NB4 (cell line): ENCODE data around the gene ANGEL2.

ENCODE experiments used
- DNase-seq: peaks from one replicate; pipeline ENCODE4 v3.0.0; 2010; ENCODE audit warnings: low read depth
- H3K4me3 ChIP-seq: one replicate; pipeline ENCODE4 v1.5.1; 2011; ENCODE audit warnings: mild to moderate bottlenecking, low read depth, low read length, moderate library complexity
- MYC ChIP-seq: IDR thresholded peaks from 2 replicates; pipeline ENCODE4 v1.6.1; 2011; ENCODE audit warnings: low read depth, low read length
- POLR2A ChIP-seq: IDR thresholded peaks from 2 replicates; pipeline ENCODE4 v1.6.1; 2011; ENCODE audit warnings: mild to moderate bottlenecking; ENCODE audit not compliant: insufficient read length; ENCODE audit errors: extremely low read depth
- TF ChIP-seq, protein P1 (sequence below): IDR thresholded peaks from one replicate; pipeline ENCODE4 v1.5.1; 2012; ENCODE audit warnings: low read depth, low read length
- TF ChIP-seq, protein P2 (sequence below): IDR thresholded peaks from 2 replicates; pipeline ENCODE4 v1.6.1; 2011; ENCODE audit warnings: low read depth, low read length

The ANGEL2 gene

DNA sequence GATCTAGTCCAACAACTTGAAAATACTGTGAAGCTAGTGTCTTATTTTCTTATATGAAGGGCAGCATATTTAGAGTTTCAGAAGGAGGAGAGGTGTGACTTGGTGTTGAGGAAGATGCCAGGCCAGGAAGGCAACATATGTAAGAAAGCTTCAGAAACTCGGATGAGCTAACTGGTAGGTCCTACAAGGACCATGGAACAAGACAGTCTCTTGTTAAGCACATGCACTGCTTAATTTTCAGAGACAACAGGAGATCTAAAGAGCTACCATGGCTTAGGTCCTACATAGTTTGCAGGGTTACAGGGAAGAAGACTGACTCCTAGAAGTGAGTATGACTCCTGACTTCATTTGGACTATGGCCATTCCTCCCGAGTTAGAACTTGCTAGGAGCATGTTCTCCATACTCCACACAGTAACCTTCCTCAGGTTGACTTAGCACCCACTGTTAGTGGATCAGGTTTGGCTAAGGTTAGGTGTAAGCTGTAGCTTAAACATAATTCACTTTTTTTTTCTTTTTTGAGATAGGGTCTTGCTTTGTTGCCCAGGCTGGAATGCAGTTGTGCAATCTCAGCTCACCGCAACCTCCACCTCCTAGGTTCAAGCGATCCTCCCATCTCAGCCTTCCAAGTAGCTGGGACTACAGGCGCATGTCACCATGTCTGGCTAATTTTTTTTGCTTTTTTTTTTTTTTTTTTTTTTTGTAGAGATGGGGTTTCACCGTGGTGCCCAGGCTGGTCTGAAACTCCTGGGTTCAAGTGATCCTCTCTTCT lies 31.0 kb downstream of the ANGEL2 start:
- no peak for DNase-seq
- no peak overlapping the region for H3K4me3 ChIP-seq
- no peak for TF ChIP-seq POLR2A
- TF ChIP-seq, protein P1, sequence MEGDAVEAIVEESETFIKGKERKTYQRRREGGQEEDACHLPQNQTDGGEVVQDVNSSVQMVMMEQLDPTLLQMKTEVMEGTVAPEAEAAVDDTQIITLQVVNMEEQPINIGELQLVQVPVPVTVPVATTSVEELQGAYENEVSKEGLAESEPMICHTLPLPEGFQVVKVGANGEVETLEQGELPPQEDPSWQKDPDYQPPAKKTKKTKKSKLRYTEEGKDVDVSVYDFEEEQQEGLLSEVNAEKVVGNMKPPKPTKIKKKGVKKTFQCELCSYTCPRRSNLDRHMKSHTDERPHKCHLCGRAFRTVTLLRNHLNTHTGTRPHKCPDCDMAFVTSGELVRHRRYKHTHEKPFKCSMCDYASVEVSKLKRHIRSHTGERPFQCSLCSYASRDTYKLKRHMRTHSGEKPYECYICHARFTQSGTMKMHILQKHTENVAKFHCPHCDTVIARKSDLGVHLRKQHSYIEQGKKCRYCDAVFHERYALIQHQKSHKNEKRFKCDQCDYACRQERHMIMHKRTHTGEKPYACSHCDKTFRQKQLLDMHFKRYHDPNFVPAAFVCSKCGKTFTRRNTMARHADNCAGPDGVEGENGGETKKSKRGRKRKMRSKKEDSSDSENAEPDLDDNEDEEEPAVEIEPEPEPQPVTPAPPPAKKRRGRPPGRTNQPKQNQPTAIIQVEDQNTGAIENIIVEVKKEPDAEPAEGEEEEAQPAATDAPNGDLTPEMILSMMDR = no peak
- TF ChIP-seq, protein P2, sequence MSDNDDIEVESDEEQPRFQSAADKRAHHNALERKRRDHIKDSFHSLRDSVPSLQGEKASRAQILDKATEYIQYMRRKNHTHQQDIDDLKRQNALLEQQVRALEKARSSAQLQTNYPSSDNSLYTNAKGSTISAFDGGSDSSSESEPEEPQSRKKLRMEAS = no peak
- TF ChIP-seq MYC = no peak

DNA sequence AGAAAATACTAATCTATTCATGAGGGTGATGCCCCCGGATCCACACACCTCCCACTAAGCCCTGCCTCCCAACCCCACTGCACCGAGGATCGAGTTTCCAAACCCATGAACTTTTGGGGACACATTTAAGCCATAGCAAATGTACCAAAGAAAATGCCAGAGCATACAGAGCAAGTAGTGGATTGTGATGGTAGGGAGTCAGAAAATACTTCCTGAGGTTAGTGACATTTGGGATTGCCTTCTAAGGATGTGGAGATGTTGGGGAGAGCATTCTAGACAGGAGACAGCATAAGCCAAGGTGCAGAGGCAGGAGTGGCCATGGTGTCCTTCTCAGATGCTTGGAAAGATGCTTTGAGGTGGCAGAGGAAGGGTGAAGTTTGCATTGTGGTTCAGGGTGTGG lies 32.2 kb downstream of the ANGEL2 start:
- no peak overlapping the region for H3K4me3 ChIP-seq
- TF ChIP-seq POLR2A (no peak), MYC (no peak)
- TF ChIP-seq, protein P1 = no peak
- TF ChIP-seq, protein P2 = no peak
- DNase-seq = no peak

DNA sequence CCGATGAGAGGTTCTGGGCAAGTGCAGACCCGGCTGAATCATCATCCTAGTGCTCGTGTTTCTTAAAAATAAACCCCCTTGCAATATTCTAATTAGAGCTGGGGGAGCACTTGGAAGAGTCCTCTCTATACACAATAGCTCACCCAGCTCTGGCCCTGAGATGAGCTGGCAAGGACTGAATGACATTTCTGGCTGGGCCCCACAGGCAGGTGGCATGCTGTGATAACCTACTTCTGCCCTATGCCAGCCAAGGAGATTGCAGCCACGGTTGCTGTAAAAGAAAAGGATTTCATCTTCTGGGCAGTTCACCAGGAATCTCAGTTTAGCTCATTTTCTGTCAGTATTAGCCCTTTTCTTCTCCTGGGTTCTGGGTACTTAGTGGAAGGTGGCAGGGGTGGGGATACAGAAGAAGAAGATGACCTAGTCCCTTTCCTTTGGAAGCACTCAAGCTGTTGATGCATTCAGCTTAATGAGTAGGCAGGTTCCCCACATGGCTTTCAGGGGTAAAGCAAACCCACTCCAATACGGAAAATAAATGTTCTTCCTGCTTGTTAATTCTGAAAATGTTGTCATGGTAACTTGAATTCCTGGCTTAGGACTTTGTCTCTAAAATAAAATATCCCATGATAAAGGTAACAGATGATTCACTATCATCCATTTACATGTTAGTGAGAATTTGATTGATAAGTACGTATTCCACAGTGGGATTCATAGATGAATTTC lies 33.1 kb downstream of the ANGEL2 start:
- TF ChIP-seq POLR2A = no peak
- TF ChIP-seq, protein P2 = no peak
- no peak for TF ChIP-seq MYC
- TF ChIP-seq, protein P1 = no peak
- DNase-seq = no peak
- no peak overlapping the region for H3K4me3 ChIP-seq

DNA sequence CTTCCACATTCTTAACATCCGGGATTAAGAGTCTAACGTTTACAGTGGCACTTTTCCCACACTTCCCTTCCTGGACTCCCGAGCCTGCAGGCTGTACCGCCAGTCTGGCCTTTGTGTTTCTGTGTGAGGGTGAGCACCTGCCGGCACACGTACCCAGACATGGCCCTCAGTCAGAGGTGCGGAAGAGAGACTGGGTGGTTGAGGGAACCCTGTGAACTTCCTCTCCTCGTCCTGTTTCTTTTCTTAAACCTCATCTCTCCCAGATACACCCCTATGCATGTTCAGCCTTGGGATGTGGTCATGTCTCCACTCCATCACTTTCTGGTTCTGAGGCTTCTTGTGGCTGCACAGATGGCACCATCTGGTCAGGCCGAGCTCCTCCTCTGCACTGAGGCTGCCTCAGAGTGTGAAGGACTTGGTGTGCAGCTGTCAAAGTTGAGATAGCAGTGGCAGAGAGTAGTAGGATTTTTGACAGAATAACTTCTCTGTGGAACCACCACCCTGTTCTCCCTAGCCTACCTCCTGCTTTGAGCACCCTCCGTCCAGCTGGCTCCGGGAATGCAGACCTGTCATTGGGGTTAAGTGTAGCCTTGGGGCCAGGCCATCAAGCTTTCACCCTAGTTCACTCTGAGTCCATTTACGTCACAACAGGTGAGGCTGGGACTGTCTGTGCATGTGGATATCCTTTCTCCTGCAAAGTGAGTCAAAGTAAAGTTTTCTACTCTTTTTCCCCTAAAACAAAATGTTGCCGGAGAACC lies 33.9 kb downstream of the ANGEL2 start:
- DNase-seq = no peak
- TF ChIP-seq, protein P1 = no peak
- no peak for TF ChIP-seq MYC
- TF ChIP-seq, protein P2 = no peak
- TF ChIP-seq POLR2A = no peak
- no peak overlapping the region for H3K4me3 ChIP-seq

DNA sequence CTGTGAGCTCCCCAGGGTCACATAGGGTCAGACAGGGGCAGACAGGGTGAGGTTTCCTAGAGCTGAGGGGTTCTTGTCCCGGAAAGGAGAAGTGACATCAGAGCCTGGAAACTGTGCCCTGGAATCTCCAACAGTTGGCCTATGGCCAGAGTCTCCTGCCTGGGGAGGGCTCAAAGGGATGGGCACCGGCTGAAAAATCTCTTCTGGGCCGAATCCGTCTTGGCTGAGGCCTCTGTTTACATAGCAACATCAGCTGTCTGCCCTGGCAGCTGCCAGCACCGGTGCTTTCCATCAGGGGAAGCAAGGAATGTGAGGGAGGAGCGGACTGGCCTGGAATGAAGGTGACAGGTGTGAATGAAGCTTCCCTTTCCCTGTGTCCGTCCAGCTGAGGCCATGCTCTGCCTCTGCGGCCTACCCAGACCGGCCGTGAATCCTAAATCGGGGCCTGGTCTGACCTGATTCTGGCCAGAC lies 34.6 kb downstream of the ANGEL2 start:
- no peak for DNase-seq
- TF ChIP-seq, protein P1 = no peak
- TF ChIP-seq, protein P2 = no peak
- no peak for TF ChIP-seq MYC
- no peak for TF ChIP-seq POLR2A
- no peak overlapping the region for H3K4me3 ChIP-seq
